ENCODE results near the gene TP53I11.

The TP53I11 gene

DNA sequence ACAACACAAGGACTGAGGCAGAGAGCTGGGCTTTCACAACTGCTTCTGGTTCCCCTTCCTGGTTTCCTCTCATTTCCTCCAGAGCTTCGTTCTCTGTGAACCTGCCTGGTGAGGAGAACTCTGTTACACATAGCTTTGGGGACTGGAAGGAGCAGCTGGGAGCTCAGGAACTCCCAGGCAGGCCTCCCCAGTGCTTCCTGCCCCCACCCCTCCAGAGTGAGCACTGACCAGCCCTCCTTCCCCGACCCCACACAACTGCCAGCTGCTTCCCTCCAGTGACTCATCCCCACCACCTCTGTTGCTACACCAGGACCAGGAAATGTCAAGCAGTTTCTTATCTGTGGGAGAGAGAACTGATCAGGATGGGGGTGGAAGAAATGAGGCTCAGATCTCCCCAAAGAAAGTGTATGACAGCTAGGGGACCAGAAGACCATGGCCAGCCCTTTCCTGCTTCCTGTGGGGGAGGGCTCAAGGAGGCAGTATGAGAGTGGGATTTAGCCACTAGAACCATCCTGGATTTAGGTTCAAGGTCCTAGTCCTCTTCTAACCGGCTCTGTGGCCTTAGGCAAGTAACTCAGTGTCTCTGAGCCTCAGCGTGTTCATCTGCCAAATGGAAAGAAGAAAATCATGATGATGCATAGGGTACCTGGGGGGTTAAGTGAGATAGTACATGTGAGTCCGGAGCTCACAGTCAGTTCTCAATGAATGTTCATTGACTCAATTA, 4.5 kb upstream of the TP53I11 start:
- DNase-seq: no peak

DNA sequence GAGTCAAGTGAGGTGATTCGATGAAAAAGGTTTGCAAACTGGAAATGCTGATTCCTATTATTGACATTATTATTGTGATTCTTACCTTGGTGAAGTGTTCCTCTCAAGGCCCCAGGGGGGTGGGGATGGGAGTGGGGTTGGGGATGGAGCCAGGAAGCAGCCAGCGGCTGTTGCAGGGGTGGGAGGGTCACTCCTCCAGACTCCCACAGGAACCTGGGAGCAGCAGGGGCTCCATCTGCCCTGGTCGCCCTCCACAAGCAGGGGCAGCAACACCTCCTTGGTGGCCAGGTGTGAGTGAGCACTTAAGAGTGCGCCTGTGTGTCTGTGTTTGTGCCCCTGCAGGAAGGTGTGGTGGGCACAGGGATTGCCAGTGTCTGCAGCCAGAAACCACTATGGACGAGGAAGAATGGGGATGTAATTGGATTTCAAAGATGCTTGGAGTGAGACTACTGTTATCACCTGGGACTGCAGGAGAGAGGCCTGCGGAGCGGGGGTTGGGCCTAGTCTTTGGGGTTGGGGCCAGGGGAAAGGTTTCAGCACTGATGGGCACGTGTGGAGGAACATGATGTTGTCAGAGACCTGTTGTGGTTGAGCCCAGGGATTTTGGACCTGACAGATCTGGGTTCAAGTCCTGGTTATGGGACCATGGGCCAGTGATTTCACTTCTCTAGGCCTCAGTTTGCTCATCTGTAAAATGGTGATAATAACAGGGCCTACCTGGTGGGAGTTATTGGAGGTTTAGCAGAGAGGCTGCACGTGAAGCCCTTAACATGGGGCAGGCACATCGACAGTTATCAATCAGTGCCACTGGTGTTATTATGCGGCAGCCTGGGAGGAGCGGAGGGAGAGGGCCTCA, 3.6 kb upstream of the TP53I11 start:
- DNase-seq: no peak

DNA sequence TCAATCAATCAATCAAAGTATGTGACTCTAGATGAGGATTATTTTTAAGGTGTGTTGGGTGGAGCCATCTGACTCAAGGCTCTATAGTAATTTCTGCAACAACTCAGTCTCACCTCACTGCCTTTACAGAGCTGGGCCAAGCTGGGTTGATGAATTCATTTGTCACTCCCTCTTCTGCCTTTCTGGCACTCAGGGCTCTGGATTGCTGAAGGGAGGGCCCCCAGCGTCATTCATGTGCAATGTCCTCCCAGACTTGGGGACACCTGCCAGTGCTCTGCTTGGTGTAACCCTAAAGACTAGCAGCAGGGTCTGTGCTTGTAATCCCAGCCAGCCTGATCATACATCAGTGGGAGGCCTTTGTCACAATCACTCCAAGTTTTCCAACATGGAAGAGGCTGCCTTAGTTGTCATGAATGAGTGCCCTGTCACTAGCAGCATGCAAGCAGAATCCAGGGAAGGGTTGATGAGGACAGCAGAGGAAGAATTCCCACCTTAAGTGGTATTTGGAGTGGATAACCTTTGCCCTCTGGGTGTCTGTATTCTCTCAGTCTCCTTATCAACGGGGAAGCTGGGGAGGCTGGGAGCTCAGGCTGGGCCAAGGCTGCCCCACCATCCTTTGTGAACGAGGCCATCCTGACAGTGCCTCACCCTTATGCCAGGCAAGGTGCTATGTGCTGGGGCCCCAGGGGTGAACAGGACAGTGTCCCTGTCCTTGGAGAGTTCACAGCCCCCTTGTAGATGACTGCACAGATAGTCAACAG, 2.0 kb upstream of the TP53I11 start:
- DNase-seq: no peak

DNA sequence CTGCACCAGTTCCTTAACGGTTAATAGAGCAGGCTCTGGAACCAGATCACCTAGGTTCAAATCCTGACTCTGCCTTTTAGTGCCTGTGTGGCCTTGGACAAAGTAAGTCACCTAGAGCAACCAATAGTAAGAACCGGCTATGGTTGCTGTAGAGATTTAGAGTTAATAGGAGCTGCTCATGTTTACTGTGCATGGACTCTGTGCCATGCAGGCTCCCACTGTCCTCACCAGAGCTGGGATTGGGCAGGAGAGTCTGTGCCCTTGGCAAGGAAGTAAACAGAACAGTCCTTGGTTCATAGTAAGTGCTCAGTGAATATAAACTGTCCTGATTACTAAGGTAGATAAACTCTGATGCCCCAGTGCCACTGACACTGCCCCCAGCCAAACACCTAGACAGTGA, 1.4 kb upstream of the TP53I11 start:
- no peak for DNase-seq

DNA sequence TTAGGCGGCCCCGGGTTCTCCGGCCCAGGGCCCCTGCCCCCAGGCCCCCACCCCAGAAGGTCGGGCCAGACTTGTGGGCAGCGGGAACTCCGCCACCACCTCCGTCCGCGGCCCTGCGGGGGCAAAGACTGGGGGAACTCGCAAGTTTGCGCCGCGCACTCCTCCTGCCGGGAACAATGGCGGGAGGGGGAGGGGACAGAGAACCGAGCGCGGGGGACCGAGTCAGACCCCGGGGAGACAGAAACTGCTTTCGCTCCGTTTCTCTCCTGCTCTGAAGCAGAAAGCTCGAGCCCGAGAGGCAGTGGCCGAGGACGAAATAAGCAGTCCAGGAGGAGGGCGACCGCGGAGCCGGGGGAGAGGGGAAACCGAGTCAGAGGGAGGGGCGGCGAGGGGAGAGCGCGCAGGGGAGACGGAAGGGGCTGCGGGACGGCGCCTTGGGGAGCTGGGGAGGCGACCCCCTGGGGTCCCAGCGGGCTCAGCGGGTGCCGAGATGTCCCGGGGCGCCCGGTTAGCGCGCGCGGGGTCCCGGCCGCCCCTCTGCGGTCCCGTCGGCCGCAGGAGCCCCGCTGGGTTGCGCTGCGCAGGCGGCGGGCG, 555 bp downstream of the TP53I11 start:
- peak in 1 of 2 donors; percentile 22 for DNase-seq

DNA sequence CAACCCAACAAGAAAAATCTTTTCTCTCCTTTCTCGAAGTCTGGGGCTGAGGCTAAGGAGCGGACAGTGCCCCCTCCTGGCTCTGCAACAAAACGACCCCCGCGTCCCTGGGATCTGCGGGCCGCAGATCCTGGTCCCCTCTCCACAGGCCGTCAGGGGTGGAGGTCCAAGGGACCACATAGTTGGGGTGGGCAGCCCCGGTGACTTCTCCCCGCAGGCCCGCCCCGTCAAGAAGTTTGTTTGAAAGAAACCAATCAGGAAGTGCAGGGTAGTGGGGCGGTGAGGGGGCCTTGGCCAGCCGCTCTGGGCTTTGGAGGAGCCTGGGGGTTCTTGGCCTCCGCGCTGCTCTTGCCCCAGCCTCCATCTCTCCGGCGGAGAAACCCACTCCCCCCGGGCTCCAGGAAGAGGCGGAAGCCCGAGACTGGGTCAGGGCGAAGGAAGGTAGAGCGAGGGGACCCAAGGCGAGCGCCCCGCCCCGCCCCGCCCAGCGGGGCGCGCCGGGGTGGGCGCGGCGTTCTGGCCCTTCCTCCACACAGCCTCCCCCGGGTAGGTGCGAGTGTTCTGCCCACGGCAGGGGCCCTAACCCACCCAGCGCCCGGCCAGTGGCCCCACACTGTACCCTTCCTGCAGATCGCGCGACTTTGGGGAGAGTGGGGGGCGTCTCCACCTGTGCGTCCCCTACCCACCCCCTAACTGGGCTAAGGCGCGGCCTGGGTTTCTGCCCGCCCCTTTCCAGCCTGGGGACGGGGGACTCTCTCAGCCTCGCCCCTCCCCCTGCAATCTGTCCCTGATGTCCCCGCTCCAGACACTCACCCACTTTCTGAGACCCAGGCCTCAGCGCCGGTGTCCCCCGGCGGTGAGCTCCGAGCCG, 1.3 kb downstream of the TP53I11 start:
- DNase-seq: peak in 1 of 2 donors; percentile 30

DNA sequence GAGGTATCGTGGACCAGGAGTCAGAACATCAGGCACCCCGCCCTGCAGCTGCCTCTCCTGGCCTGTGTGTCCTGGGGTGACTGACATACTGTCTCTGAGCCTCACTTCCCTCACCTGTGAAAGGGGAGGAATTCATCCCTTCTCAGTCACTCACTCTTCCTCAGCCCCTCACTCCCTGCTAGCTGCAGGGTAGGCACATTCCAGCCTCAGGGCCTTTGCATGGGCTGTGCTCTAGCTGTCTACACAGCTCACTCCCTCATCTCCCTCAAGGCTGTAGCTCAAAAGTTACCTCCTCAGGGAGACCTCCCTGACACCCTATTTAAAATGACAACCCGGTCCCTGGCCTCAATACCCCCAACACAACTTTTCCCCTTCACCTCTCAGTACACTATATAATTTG, 2.5 kb downstream of the TP53I11 start:
- DNase-seq: no peak

DNA sequence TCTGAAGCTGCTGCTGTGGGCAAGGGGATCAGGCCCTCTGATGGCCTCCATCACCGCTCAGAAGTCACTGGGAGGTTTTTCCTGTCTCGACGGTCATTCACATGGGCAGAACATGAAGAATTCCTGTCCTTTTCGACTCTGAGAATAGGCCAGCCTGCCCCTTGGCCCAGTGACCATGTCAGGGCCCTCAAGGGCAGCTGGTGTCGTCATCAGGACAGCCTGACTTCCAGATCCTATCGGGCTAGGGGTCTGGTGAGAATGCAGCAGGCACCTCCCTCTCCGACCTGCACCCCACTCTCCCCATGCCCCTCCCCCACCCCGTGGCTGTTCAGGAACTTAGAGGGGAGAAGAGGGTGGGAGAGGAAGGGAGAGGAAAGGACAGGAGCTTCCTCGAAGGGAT, 3.6 kb downstream of the TP53I11 start:
- DNase-seq: no peak

DNA sequence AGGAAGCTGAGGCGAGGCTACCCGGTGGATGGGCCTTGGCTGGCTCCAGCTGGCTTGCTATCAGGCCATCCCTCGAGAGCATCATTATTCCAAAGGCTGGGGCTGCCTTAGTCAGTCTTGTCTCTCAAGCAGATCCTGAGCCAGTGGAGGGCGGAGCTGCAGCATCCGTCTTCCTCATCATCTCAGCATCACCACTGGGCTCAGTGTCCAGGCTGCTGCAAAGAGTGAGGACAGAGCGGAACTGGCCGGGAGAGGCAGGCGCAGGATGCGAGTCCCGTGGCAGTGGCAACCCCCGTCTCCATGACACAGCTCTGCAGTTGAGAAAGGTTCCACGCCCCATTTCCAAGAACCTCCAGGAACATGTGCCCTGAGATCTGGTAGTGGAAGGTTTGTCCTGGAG, 4.4 kb downstream of the TP53I11 start:
- DNase-seq: no peak

DNA sequence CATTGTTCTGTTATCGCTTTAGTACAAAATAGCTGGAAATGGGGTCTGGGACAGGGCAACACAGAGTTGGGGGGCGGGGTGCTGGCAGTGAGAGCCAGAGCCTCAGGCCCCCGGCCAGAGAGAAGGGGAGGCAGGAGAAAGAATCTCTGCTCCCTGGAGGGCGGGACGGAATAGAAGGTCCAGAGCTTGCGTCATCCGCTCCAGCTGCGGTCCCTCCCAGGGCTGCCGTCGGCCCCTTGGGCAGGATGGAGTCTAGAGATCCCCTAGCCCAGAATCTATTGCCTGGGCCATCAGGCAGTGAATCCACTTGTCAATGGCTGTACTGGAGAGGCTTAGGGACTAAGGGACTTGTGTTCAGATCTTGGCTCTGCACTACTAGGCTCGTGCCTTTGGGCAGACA, 5.0 kb downstream of the TP53I11 start:
- DNase-seq: no peak

DNA sequence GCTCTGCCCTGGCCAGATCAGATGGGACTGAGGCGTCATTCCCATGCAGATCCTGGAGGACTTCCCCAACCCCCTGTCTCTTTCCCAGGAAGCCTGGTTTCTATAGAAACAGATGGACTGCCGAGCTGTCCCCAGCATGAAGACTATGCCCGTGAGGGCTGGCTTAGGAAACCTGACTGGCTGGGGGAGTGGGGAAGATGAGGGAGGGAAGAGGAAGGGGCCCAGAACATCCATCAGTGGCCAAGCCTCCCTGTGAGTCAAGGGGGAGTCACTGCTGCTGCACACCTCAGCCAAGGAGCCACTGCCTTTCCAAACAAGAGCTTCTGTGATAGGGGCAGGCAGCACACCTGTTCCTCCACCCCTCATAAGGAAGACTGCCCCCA, 5.8 kb downstream of the TP53I11 start:
- no peak for DNase-seq

DNA sequence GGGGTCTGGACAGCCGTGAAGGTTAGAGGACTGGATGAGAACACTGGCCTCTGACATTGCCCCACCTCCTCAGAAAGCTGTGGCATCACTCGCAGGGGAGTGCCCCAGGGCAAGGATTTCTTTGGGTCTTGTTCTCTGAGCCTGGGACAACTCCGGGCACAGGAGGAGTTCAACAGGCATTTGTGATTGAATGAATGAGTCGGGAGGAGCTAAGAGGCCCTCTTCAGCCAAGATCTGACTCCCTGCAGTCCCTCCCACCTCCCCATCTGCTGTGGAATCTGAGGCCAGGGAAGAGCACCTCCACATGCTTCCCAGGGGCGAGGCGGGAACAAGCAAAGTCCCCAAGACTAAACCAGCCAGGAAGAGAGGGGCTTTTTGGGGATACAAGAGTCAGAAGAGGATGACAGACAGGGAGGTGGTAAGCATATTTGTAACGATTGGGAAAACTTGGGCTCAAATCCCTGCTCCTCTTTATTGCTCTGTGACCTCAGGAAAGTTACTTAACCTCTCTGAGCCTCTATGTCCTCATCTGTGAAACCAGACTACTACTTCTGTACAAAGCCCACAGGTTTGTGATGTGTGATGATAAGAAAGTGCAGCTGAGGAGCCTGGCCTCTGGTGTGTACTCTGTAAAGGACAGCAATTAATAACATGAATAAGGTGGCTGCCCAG, 6.4 kb downstream of the TP53I11 start:
- no peak for DNase-seq

DNA sequence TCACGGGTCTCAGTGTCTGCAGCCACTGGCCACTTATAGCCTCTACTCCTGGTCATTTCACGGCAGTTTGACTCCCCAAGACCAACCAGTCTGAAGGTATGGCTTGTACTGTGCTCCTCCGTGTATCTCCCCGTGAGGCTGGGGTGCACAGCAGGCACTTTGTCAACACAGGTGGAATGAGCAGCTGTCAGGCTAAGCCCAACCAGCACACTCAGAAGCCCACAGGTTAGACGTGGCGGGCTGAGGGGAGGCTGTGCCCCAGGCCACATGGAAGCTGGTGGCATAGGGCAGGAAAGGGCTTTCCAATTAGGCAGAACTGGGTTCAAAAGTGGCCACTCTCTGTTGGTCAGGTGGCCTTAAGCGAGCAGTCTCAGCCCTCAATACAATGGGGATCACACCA, 7.0 kb downstream of the TP53I11 start:
- no peak for DNase-seq

DNA sequence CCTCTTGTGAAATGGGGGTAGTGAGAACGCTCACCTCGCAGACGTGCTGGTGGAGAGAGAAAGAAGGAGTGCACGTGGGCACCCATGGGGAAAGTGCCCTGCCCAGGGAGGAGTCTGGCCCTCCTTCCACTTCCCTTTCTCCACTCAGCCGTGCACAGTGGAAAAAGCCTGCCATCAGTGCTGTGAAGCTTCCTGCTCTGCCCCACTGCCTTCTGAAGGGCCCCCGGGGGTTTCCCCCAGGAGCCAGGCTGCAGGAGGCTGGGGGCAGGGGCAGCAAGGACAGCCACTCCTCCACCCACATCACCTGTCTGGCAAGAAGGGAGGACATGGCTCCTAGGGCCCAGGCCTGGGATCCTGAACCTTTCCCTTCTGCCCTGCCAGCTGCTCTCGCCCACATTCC, 7.6 kb downstream of the TP53I11 start:
- DNase-seq: peak in 1 of 2 donors; percentile 29

DNA sequence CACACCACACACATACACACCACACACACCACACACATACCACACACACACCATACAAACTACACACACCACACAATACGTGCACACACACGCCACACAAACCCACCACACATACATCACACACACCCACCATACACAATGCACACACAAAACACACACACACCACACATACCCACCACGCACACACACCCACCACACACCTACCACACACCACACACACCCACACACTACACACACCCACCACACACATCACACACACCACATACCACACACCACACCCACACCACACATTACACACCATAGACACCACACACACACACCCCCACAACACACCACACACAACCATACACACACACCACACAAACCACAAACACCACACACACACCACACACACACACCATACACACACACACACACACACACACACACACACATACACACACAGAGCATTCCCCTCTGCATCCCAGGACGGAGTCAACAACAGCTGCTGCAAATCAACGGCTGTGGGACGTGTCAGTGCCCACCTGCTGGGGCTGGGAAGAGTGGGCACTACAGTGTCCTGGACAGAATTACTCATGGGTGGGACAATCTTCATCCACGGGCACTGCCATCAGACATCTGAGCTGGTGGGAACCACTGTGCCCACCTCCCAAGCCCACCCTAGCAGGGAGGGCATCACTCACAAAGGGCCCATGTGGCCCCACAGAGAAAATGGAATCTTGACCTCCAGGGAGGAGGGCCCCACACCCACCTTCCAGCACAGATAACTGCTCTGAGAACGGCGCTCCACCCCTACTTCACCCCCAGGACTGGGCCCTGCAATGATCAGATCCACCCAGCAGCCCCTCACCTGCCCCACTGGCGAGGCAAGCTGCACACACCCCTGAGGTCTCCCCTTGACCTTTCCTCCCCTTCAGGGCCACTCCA, 8.4 kb downstream of the TP53I11 start:
- no peak for DNase-seq

DNA sequence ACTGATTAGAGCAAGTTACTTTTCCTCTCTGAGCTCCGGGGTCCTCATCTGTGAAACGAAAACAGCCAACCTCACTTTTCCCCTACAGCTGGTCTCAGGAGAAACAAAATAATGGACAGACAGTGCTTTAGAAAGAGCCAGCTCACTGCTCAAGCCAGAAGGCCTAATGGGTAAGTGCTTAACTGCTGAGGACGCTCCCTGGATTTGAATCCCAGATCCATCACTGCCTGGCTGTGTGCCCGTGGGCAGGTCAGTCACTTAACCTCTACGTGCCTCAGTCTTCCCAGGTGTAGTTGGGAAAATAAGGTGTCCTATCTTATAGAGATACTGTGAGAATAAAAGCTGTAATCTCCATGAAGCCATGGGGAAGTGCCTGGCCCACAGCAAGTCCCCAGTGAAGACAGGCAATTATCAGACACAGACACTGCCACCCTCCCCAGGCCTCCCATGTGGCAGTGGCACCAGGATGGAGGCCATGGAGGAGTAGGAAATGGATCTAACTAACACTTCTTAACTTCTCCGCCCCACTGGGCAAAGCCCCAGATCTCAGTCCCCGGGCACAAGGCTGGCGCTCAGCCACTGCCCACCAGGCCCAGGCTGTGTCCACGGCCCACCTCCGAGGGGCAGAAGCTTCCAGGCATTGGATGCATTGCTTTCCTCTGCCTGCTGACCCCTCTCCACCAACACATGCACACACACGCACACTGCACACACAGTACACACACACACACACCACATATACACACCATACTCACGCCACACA, 9.2 kb downstream of the TP53I11 start:
- no peak for DNase-seq

DNA sequence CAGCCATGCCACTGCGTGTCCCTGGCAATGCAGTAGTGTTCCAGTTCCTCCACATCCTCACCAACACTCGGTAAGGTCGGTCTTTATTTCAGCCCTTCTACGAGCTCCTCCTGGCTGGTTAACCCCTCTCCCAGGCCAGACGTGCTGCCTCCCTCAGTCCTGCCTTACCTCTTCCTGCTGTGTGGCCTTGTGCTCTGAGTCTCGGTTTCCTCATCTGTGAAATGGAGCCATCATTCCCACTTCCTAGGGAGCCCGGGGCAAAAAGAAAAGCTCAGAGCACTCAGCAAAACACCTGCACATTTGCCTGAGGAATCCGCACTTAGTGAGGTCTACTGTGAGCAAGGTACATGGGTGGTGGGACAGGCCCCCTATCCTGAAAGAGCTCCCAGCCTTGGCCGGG, 9.8 kb downstream of the TP53I11 start:
- DNase-seq: no peak

DNA sequence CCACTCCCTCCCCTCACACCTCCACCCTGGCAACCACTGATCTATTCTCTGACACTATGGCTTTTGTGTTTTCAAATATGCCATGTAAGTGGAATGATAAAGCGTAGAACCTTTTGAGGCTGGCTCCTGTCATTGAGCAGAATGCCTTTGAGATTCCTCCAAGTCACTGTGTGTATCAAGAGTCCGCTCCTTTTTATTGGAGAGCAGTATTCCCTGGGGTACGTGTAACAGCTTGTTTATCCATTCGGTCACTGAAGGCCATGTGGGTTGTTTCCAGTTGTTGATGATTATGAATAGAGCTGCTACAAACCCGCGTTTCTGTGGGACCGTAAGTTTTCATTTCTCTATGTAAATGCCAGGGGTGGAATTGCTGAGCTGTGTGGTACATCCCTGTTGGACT, 10.3 kb downstream of the TP53I11 start:
- no peak for DNase-seq

DNA sequence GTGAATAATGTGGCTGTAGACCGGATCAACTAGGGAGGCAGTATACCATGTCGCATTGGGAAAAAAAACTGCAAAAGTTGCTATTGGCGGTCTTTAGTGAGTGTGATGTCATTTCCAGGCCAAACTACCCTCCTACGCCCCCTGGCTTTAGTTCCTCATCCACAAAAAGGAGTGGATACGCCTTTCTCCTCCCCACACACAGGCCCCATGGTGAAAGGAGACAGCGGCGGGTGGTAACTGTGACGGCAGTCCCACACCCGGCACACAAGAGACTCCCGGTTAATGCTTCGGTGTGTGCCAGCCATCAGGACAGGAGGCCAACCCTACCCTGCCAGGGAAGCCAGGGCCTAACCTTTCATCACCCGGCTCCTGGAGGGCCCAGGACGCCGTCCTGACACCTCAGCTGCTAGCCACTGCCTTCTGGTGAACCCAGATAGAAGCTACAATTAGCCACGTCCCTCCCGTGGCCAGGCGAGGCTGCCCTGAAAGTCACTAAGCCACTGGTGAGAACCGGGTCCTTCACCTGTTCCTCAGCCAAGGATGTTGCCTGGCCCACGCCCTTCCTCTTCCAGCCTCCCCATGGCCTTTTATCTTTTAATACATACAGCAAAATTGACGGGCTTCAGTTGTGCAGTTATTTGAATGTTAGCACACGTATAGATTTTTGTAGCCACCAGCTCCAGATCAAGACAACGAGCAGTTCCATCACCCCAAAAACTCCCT, 10.8 kb downstream of the TP53I11 start:
- no peak for DNase-seq

Data from stimulated activated CD4-positive, alpha-beta T cell treated with anti-CD3 and anti-CD28 coated beads, Interleukin-2, amount 100 ng/mL, for 48 hours (primary cell).